ENCODE measurements around the gene RPL9. TPM values are rescaled to one million over a fixed set of nuclear protein-coding genes. Genes with fewer than 3 reads are reported as not detected.

RPL9 gene
- total and polyA plus RNA-seq, 7 donors: 1,915 to 14,511 (median 4,848) TPM

DNA sequence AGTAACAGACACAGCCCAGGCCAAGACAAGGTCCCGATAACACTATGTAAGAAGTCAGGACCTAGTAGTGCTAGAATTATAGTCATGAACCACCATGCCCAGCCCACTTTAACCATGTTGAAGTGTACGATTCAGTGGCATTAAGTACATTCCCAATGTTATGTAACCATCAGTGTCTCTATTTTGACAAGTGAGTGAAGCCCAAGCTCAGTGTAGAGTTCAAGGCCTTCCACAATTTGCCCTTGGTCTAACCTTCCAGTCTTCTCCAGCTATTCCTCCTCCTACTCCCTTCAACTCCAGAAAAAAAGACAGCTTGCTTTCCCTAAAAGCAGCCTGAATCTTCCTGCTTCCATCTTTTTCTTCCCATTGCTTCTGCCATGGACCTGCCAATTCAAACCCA is 31.6 kb upstream of the RPL9 start:
- no peaks in the 10 kb centered on the region for H3K27me3 ChIP-seq
- no peaks in the 10 kb centered on the region for H3K36me3 ChIP-seq
- H3K4me1 ChIP-seq: no peaks in the 10 kb centered on the region
- H3K9me3 ChIP-seq: no peaks in the 10 kb centered on the region
- no peak overlapping the region for H3K4me3 ChIP-seq
- TF ChIP-seq EP300 (IDR thresholded peaks at IDR 0.05) (no peak), POLR2A (IDR thresholded peaks at IDR 0.05) (no peak), POLR2AphosphoS5 (IDR thresholded peaks at IDR 0.05) (no peak)
- TF ChIP-seq, protein P1, sequence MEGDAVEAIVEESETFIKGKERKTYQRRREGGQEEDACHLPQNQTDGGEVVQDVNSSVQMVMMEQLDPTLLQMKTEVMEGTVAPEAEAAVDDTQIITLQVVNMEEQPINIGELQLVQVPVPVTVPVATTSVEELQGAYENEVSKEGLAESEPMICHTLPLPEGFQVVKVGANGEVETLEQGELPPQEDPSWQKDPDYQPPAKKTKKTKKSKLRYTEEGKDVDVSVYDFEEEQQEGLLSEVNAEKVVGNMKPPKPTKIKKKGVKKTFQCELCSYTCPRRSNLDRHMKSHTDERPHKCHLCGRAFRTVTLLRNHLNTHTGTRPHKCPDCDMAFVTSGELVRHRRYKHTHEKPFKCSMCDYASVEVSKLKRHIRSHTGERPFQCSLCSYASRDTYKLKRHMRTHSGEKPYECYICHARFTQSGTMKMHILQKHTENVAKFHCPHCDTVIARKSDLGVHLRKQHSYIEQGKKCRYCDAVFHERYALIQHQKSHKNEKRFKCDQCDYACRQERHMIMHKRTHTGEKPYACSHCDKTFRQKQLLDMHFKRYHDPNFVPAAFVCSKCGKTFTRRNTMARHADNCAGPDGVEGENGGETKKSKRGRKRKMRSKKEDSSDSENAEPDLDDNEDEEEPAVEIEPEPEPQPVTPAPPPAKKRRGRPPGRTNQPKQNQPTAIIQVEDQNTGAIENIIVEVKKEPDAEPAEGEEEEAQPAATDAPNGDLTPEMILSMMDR (IDR thresholded peaks at IDR 0.05): no peak
- intact Hi-C loops (cut with DNase I): no loop called here
- no peak overlapping the region for H3K27ac ChIP-seq
- 94 to 97% methylated on average over 2 of the region's 2 CpGs for WGBS, 2 donors
- DNase-seq: no peak

DNA sequence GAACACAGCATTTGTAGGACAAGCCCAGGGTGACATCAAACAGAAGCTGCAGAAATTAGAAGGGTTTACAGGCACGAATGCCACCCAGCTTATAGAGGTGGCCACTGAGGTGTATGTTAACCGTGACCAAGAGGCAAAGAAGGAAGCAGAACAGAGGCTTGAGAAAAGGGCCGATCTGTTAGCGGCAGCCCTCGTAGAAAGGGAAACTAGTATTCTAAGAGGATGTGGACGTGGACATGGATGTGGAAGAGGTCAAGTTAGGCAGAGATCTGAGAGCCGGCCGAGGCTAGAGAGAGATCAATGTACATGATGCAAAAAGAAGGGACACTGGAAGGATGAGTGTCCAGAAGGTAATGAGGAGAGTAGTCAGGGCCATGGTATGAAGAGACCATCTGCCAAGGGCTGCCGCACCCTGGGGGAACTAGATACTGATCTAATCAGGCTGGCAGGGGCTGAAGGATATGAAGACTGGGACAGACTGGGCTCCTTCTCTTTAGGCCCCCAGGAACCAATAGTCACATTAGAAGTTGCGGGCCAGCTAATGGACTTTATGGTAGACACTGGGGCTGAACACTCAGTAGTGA is 27.6 kb upstream of the RPL9 start:
- Histone ChIP-seq H3K4me3 (no peak overlapping the region), H3K4me1 (no peaks in the 10 kb centered on the region), H3K27me3 (no peaks in the 10 kb centered on the region), H3K36me3 (no peaks in the 10 kb centered on the region), H3K27ac (no peak overlapping the region), H3K9me3 (no peaks in the 10 kb centered on the region)
- intact Hi-C loops (cut with DNase I): no loop called here
- no peak for DNase-seq
- WGBS, 2 donors: 88% methylated on average over 10 of the region's 10 CpGs
- TF ChIP-seq, protein P1 (IDR thresholded peaks at IDR 0.05): no peak
- TF ChIP-seq POLR2AphosphoS5 (IDR thresholded peaks at IDR 0.05): no peak
- no peak for TF ChIP-seq POLR2A (IDR thresholded peaks at IDR 0.05)
- no peak for TF ChIP-seq EP300 (IDR thresholded peaks at IDR 0.05)

DNA sequence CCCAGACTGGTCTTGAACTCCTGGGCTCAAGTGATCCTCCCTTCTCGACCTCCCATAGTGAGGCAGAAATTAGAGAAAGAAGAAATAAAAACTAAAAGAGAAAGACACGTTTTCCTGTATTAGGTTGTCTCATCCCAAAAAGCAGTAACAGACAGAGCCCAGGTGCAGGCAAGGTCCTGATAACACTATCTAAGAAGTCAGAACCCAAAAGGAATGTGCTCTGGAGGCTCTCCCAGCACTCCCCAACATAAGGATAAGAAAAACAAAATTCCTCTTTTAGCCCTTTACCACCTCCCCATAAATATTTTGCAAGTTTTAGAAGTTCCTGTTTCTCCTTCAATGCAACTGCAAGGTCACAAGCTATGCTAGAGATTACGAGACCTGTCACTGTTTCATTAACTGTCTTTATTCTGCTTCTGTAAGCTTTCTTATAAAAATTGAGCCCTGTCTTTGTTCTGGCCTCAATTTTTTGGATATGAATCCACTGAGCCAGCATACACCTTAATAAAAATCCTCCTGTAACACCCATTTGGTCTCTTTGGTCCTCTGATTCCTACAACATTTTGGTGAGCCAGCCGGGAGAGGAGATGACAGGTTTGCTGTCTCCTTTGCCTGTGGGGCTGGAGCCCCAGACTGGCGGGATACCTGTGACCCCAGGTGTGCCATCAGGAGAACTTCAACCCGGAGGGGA is 26.0 kb upstream of the RPL9 start:
- TF ChIP-seq POLR2AphosphoS5 (IDR thresholded peaks at IDR 0.05): no peak
- TF ChIP-seq, protein P1 (IDR thresholded peaks at IDR 0.05): no peak
- TF ChIP-seq POLR2A (IDR thresholded peaks at IDR 0.05): no peak
- TF ChIP-seq EP300 (IDR thresholded peaks at IDR 0.05): no peak
- DNase-seq: no peak
- 92 to 93% methylated on average over 6 of the region's 6 CpGs for WGBS, 2 donors
- intact Hi-C loops (cut with DNase I): no loop called here
- Histone ChIP-seq H3K4me3 (no peak overlapping the region), H3K27me3 (no peaks in the 10 kb centered on the region), H3K27ac (no peak overlapping the region), H3K9me3 (no peaks in the 10 kb centered on the region), H3K36me3 (no peaks in the 10 kb centered on the region), H3K4me1 (no peaks in the 10 kb centered on the region)

DNA sequence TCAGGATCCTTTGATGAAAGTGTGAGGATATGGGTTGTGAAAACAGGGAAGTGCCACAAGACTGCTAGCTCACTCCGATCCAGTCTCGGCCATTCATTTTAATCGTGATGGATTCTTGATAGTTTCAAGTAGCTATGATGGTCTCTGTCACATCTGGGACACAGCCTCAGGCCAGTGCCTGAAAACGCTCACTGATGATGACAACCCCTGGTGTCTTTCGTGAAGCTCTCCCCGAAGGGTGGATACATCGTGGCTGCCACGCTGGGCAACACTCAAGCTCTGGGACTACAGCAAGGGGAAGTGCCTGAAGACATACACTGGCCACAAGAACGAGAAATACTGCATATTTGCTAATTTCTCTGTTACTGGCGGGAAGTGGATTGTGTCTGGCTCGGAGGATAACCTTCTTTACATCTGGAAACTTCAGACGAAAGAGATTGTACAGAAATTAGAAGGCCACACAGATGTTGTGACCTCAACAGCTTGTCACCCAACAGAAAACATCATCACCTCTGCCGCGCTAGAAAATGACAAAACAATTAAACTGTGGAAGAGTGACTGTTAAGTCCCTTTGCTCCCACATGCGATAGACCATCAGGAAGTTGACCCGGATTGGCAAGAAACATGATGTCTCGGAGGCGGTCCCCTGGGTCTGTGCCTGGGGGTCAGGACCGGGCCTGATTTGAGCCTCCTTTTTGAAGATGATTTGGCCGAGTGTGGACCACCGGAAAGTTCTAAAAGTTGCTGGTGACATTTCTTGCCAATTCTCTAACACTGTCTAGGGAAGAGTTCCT is 22.4 kb upstream of the RPL9 start:
- DNase-seq: no peak
- Histone ChIP-seq H3K27me3 (no peaks in the 10 kb centered on the region), H3K9me3 (no peaks in the 10 kb centered on the region), H3K27ac (no peak overlapping the region), H3K4me3 (no peak overlapping the region), H3K4me1 (no peaks in the 10 kb centered on the region), H3K36me3 (peaks cover 0 to 17% (median 0%) of the 10 kb centered on the region in 4 donors)
- TF ChIP-seq, protein P1 (IDR thresholded peaks at IDR 0.05): no peak
- TF ChIP-seq POLR2AphosphoS5 (IDR thresholded peaks at IDR 0.05) (no peak), EP300 (IDR thresholded peaks at IDR 0.05) (no peak), POLR2A (IDR thresholded peaks at IDR 0.05) (no peak)
- 88 to 93% methylated on average over 21 of the region's 21 CpGs for WGBS, 2 donors
- intact Hi-C loops (cut with DNase I): no loop called here

All from sigmoid colon (tissue), 7 donors.